GM19395 (cell line): Measurements from ENCODE around the gene LTBP3.

Experiments
- ATAC-seq: cut with Tn5 transposase; IDR thresholded peaks from one replicate; pipeline ENCODE4 v1.9.1; 2021; ENCODE audit warnings: mild to moderate bottlenecking, moderate library complexity; ENCODE audit not compliant: unreplicated experiment

The LTBP3 gene

DNA sequence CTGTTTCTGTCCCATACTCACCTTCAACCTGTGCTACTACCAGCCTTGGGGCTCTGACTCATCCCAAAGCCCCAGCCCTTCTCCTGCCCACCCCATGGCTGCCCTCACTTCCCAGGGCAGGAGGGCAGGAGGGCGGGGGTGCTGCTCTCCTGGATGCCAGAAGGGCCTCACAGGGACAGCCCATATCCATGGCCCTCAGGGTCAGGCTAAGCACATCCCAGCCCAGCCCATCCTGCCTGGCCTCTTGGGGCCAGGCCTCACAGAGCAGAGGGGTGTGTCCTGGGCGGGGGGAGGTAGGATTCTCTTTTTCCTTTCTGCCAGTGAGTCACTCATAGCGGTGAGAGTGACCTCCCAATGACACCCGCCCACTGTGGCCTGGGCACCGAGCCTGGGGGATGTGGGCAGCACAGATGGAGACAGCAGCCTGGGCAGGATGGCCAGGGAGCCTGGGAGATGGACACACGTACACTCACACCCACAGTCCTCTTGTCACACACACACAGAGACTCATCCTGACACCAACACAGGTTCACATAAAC lies 2.4 kb downstream of the LTBP3 start:
- no peak for ATAC-seq

DNA sequence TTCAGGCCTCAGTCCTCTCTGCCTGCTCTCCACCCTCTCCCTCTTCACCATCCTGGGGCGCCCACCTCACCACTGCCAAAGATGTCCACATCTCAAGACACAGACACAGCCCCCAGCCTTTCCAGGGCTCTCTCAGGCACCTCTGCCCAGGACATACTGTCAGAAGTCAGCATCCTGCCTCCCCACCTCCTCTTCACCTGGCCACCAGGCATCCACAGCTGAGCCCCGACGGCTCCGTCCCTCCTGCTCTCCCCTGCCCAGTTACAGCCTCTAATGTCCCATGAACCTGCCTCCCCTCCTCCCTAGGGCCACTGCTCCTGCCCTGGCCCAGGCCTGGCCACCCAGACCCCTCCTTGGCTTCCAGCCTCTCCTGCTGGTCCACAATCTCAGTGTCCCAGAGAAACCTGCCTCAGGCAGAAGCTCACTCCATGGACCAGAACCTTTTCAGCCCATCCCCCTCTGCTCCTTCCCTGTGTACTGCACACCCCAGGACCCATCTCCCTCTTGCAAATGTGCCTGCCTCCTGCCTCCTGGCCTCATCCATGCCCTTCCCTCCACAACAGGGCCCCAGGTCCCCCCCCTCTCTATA lies 3.2 kb downstream of the LTBP3 start:
- ATAC-seq = no peak

DNA sequence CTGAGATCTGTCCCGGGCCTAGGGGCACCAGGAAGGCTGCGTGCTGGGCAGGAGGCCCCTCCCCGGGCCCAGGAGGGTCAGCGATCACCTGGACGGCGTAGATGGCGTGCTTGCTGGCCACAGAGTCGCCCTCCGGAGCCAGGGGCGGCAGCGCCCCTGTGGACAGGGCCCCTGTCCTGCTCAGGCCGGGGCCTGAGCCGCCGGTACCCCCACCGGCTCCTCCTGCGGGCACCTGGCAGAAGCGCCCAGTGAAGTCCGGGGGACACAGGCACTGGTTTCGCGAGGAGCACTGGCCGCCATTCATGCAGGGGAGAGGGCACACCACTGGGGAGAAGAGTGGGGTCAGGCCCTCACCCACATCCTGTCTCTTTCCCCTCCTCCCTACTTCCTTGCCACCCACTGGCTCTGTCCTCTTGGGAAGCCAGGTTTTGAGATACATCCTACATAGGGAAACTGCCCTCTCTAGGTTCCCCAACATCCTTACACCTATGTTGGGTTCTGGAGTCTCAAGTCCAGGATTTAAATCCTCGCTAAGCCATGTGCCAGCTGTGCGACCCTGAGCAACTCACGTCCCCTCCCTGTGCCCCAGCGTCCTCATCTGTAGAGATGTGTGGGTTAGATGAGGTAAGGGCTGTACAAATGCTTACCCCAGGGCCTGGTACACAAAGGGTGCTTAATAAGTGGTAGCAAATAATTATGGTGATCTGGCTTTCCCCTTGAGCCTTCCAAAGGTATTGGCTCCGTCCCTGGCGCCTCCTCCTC lies 3.9 kb downstream of the LTBP3 start:
- no peak for ATAC-seq

DNA sequence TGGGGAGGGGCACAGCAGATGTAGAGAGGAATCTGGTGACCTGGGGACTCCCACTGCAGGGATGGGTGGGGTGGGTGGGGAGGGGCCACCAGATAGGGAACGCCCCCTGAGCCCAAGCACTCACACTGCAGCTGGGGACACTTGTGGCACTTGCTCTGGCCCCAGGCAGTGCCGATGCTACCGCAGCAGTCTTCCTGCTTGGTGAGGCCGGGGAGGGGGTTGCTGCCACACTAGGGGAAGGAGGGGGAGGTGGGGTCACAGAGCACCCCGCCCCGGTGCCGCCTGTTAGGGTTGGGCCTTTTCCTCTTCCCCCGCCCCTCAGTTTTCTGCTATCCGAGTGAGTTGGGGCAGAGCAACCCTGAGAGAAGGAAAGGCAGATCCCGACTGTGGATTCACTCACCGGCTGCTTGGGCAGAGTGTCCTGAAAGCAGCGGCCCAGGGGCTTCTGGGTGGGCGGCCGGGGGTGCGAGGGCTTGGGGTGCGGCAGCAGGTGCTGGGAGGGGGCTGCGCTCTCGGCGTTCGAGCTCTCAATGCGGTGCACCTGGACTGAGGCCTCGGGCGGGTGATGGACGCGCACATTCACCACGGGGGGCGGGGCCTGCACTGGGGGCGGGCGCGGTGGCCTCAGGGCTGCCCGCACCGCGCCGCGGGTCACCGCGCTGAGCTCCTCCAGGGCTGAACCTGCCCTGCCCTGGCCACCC lies 4.7 kb downstream of the LTBP3 start:
- ATAC-seq = no peak

DNA sequence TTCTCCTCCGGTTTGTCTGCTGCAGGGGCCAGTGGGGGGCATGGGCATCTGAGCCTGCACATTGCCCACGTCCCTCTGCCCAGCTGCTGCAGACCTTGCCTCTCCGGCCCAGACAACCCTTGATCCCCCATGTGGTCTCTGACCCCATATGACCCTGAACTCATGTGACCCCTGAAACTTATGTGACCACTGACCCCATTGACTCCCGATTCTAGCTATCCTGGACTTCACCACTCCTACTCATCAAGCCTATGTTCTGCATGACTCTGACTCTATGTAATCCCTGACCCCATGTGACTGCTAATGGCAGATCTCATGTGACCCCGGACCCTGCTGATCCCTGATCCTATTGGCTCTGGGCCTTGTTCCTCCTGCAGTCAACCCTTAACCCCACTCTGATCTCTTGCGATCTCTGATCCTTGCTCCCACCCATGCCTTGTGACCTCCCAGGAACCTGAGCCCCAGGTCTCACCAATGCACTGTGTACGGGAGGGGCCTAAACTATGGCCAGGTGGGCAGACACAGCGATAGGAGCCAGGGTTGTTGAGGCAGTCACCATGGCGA lies 5.7 kb downstream of the LTBP3 start:
- no peak for ATAC-seq

DNA sequence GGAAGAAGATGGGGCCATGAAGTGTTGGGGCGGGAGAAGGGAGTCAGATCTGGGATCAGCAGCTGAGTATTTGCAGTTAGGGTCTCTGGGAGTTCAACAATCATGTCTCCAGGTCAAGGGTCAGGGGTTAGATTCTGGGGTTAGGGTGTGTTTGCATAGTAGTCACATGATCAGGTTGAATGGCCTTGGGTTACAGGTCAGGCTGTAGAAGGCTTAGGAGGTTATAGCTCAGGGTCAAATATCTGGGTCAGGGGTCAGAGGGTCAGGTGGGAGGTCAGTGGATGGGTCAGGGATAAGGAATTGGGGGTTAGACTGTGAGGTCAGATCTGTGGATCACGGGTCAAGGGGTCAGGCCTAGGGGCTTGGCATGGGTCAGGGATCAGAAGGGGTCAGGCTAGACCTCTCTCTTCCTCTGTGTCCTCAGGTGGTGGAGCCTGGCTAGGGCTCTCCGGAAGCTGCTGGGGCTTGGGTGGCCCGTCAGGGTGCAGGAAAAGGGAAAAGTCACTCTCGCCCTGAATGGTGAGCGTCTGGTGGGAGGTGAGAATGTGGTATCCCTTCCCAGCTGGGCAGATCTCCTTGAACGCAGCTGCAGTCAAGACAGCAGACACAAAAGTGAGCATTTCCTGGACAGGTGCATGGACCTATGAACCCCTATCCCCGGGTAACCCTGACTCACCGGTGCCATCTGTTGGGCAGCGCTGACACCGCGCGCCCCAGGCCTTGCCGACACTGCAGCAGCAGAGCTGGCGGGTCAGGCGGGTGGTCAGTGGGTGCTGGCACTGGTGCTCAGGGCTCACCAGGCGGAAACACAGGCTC lies 6.4 kb downstream of the LTBP3 start:
- no peak for ATAC-seq

DNA sequence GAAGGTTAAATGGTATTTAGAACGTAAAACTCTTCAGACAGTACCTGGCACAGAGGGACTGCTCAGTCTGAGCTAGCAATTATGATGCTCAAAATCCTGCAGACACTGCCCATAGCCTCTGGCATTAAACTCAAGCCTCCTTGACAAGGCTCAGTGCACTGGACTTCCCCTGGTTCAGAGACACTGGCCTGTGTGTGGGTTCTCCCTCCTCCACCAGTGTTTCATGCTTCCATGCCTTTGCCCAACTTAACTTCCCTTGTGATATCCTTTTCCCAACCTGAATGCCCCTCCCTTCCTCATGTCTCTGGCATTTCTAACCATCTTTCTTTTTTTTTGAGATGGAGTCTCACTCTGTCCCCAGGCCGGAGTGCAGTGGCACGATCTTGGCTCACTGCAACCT lies 9.1 kb downstream of the LTBP3 start:
- no peak for ATAC-seq

DNA sequence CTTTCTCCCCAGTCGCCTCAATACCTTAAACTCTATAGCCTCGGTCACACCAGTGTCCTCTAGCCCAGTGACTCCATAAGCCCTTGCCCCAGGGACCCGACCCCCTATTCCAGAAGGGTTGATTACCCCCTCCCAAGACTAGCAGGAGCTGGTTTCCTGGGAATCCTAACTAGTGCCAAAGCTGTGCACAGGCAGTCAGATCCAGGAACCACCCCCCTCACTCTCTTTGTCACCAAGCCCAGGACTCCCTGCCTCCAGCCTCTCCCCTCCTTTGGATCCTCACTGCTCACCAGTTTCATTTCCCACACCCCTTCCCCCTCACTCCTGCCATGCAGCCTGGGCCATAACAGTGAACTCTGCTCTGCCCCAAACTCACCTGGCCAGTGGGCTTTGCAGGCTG lies 9.8 kb downstream of the LTBP3 start:
- ATAC-seq = no peak

DNA sequence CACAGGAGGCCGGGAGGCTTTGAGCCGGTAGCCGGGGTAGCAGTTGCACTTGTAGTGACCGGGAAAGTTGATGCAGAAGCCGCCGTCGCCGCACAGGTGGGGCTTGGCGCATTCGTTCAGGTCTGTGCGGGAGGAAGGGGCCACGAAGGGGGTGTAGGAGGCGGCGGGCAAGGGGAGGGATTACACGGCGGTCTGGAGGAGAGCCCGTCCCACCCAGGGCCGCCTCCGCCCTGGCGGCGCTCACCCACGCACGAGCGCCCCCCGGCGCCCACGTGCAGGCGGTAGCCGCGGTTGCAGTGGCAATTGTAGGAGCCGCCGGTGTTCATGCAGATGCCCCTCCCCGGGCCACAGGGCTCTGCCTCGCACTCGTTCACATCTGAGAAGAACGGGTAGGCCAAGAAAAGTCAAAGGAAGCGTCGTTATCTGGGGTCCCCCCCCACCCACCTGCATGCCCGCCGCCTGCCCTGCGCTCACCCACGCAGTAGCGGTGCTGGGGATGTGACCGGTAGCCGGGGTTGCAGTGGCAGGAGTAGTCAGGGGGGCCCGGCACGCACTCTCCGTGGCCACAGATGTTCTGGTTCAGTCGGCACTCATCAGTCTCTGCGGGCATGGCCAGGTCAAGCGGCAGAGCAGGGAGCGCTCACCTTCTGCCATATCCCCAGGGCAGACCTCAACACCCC lies 10.6 kb downstream of the LTBP3 start:
- no peak for ATAC-seq

DNA sequence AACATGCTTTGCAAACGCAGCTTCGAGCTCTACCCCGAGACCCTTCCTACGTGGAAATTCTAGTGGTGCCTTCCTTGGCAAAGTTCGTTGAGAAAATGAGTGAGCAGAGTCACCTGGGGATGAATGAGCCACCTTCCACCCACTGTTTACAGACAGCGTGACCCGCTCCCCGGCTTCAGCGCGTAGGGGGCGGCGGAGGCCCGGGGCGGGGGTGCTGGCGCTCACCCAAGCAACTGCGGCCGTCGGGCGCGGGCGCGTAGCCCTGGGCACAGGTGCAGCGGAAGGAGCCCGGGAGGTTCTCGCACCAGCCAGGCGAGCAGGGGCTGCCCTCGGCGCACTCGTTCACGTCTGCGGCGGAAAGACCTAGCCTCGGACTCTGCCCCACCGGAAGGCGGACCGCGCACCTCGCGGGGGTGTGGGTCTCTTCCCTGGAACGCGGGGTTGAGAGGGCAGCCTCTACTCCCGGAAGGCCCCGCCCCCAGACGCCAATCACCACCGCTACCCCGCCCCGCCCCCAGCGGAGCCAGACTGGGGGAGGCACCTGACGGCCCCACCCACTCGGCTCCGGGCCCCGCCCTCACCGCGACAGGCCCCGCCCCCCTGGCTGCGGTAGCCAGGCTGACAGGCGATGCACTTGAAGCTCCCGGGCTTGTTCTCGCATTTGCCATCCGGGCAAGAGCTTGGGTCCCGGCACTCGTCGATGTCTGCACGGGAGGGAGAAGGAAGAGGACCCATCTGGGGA lies 11.8 kb downstream of the LTBP3 start:
- peak; percentile 65 for ATAC-seq

DNA sequence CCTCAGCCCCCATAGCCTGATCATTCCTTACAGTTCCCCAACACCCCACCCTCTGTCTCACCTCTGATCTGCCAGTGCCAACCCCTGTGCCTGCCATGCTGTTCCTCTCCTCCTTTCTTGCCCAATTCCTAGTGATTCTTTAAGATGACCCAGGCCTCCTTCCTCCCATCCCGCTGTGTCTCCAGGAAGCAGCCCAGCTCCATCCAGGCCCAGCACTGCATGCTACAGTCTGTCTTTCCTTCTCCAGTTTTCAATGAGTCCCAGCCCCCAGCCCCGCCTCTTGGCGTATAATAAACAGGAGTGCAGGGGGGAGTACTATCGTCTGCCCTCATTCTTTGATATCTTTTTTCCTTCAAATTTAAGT lies 12.3 kb downstream of the LTBP3 start:
- ATAC-seq = no peak

DNA sequence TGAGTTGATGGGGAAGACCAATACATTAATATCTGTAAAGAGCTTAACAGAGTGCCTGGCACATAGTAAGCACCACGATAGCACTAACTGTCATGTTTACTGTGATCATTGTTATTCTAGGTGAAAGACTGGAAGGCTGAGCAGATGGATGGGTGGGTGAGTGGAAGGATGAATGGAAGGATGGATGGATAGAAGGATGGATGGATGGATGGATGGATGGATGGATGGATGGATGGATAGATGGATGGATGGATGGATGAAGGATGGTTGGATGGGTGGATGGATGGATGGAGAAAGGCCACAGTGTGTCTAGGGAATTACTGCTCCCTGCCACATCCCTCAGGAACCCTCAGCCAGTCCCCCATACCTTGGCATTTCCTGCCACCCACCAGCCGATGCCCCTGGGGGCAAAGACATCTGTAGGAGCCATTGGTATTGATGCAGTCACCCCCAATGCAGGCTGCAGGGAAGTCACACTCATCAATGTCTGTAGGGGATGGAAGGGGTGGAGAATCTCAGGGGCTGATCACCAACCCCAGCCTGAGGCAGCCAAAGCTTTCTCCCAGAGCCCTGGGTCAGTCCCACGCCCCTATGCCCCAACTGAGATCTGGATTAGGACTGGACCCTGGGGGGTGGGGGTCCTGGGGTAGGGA lies 15.3 kb downstream of the LTBP3 start:
- ATAC-seq = no peak

DNA sequence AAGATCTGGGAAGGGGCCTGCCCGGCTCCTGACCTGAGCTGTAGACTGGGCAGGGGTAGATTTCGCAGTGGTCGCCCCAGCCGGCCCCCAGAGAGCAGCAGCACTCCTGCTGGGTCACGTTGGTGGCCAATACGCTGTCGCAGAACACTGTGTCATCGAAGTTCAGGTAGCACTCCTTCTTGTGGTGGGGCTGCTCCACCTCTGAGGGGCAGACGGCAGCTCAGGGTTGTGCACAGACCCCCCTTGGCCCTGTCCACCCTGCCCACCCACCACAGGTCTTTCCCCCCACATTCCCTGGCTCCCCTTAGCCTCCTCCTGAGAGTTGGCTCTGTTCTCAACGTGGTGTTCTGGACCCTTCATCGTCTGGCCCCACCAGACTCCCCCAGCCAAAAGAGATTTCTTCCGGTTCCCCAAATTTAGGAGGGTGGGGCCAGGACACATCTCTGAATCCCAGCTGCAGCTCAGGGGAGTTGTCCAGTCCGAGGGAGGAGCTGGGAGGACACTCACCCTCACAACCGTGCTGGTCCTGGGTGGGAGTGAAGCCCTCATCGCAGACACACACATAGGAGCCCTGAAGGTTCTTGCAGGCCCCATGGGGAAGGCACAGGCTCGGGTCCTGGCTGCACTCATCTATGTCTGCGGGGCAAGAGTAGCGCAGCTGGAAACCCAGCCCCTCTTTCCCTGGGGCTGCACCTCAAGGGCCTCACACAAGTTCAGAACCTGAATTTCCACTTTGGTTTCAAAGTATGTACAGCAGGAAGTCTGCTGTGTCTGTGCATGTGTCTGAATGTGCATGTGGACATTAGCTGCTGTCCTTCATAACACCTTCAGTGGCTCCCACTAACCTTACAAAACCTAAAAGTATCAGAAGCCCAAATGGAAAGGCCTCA lies 16.8 kb downstream of the LTBP3 start:
- ATAC-seq = no peak

DNA sequence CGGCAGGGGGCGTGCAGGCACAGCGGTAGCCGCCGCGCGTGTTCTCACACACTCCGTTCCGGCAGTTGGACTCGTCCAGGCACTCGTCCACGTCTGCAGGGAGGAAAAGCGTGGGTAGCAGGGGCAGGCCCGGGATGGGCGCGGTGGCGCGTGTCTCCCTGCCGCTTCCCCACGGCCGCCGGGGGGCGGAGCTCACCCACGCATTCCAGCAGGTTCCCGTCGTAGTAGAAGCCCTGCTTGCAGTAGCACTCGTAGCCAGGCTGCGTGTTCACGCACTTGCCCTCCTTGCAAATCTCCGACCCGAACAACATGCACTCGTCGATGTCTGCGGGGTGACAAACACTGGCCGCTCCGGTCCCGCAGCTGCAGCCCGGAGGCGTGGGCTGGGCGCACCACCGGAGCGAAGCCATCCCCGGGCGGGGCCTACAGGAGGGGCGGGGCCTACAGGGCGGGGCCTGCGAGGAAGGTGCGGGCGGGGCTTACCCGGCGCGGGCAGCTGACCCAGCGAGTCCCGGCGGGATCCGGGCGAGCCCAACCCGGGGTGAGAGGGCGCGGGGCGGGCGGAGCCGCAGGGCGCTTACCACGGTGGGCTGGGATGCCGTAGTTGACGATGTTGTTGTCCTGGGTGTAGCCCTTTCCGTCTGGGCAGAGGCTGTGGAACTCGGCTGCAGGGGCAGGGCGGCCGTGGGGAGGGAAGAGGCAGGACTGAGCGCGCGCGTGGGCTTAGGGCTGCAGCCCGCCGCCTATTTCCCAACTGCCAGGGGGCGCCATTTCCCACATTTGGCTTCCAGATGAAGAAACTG lies 17.7 kb downstream of the LTBP3 start:
- peak; percentile 60 for ATAC-seq

DNA sequence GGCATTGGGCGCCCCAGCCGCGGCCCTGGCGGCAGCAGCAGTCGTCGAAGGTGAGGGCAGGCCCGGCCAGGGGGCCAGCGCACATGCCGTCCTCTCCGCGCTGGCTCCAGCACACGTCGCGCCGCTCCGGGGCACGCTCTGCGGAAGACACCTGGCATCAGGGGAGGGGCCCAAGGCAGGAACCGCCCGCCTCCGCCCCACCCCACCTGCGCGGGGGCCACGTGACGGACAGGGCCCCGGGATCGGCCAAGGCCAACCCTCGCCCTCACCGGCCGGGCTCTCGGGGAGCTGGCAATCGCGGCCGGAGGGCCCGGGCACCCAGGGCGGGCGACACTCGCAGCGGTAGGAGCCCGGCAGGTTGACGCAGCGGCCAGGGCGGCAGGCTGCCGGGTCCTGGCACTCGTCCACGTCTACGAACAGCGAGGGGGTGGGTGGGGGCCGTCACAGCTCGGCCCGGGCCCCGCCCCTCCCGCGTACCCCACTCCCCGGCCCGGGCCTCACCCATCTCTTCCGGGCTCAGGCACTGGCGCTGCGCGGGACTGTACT lies 18.3 kb downstream of the LTBP3 start:
- peak; percentile 55 for ATAC-seq

DNA sequence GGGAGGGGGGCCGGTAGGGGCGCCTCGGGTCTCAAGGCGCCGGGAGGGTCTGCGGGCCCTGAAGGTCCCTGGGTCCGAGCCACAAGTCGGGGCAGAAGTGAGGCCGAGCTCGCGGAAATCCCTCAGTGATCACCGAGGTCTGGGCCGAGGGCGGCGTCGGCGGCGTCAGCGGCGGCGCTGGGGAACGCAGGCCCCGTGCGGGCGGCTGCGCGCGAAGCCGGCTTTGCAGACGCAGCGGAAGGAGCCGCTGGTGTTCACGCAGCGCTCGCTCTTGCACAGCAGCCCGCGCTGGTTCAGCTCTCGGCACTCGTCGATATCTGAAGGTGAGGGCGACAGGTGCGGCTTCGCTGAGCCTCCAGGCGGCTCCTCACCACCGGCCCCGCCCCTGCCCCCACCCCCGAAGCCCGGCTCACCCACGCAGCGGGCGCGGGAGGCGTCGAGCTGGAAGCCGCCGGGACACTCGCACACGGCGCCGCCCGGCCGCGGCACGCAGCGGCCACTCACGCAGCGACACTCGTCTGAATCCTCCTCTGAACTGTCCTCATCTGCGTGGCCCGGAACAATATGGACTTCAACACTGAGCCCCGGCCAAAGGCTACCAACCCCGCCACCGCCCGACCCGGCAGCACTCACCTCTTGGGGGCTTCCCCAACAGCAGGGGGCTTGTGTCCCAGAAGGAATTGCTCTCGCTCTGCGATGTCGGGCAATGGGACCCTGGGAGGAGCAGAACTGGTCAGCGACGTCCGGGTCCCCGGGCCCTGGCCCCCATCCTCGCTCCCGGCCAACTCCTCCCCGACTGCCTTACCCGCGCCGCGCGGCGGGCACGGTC lies 19.0 kb downstream of the LTBP3 start:
- no peak for ATAC-seq
